Liver (tissue), 3 donors: ENCODE data around the gene CD209.

Source experiments
- FOXA1 ChIP-seq: IDR thresholded peaks from 2 replicates; pipeline ENCODE4 v1.6.1; 2016; ENCODE audit warnings: antibody characterized with exemption
- TAF1 ChIP-seq: conservative IDR thresholded peaks from 2 replicates; pipeline ENCODE4 v1.6.1; 2016; ENCODE audit warnings: antibody characterized with exemption, mild to moderate bottlenecking
- TF ChIP-seq, protein P1 (sequence below): fragments of 150-350 bp; IDR thresholded peaks from 2 replicates; pipeline ENCODE4 v1.5.1; 2017; ENCODE audit warnings: improper control_type of control experiment, low read depth, low read length; ENCODE audit not compliant: missing input control
- TF ChIP-seq, protein P2 (sequence below): IDR thresholded peaks from 2 replicates; pipeline ENCODE4 v1.6.1; 2016; ENCODE audit warnings: antibody characterized with exemption, mild to moderate bottlenecking
- donor health status: healthy.
- donor health status: healthy.

DNA sequence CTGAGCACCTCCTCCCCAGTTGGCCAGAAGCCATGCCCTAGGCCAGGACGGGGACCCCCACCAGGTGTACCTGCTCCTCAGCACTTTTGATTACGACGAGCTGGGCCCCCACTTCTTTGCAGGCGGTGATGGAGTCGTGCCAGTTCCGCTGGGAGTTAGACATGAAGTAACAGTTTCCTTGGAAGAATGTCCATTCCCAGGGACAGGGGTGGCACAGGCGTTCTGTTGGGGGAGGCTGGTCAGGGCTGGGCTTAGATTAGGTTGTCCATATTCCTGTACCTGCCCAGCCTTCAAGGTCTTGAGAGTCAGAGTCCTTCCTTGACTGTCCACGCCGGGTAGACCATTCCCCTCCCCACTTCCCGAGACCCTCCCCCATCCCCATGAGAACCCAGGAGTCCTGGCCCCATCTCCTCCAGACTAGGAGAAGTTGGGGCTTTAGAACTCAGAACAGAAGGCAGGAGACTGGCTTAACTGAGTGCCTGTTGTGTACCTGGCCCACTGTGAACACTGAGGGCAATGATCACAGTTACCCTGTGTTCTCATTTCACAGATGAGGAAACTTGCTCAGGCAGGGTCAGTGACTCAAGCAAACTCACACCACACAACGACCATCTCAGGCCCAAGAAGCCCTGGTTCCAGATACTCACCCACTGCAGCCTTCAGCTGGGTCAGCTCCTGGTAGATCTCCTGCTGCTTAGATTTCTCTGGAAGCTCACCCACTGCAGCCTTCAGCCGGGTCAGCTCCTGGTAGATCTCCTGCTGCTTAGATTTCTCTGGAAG is 2.3 kb downstream of the CD209 start:
- TF ChIP-seq, protein P1, sequence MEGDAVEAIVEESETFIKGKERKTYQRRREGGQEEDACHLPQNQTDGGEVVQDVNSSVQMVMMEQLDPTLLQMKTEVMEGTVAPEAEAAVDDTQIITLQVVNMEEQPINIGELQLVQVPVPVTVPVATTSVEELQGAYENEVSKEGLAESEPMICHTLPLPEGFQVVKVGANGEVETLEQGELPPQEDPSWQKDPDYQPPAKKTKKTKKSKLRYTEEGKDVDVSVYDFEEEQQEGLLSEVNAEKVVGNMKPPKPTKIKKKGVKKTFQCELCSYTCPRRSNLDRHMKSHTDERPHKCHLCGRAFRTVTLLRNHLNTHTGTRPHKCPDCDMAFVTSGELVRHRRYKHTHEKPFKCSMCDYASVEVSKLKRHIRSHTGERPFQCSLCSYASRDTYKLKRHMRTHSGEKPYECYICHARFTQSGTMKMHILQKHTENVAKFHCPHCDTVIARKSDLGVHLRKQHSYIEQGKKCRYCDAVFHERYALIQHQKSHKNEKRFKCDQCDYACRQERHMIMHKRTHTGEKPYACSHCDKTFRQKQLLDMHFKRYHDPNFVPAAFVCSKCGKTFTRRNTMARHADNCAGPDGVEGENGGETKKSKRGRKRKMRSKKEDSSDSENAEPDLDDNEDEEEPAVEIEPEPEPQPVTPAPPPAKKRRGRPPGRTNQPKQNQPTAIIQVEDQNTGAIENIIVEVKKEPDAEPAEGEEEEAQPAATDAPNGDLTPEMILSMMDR = no peak
- TF ChIP-seq FOXA1 (no peak), TAF1 (no peak)
- TF ChIP-seq, protein P2, sequence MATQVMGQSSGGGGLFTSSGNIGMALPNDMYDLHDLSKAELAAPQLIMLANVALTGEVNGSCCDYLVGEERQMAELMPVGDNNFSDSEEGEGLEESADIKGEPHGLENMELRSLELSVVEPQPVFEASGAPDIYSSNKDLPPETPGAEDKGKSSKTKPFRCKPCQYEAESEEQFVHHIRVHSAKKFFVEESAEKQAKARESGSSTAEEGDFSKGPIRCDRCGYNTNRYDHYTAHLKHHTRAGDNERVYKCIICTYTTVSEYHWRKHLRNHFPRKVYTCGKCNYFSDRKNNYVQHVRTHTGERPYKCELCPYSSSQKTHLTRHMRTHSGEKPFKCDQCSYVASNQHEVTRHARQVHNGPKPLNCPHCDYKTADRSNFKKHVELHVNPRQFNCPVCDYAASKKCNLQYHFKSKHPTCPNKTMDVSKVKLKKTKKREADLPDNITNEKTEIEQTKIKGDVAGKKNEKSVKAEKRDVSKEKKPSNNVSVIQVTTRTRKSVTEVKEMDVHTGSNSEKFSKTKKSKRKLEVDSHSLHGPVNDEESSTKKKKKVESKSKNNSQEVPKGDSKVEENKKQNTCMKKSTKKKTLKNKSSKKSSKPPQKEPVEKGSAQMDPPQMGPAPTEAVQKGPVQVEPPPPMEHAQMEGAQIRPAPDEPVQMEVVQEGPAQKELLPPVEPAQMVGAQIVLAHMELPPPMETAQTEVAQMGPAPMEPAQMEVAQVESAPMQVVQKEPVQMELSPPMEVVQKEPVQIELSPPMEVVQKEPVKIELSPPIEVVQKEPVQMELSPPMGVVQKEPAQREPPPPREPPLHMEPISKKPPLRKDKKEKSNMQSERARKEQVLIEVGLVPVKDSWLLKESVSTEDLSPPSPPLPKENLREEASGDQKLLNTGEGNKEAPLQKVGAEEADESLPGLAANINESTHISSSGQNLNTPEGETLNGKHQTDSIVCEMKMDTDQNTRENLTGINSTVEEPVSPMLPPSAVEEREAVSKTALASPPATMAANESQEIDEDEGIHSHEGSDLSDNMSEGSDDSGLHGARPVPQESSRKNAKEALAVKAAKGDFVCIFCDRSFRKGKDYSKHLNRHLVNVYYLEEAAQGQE = no peak
